ENCODE results near the gene RAB8B. TPM values are rescaled to one million over a fixed set of nuclear protein-coding genes. Genes with fewer than 3 reads are reported as not detected.

The RAB8B gene
- total and polyA plus RNA-seq, 10 of the 15 experiments (the other 5 are each of a cell fraction or from before 2014, with no cell fraction given): 17.8 to 104 (median 65.1) TPM

- no peak for TF ChIP-seq PBX3 (IDR thresholded peaks at IDR 0.05; ENCODE audit: insufficient replicate concordance, low read depth, low read length)
- no peak for TF ChIP-seq BCL3 (IDR thresholded peaks at IDR 0.05; ENCODE audit: borderline replicate concordance, insufficient read depth, low read depth, low read length, poor library complexity, severe bottlenecking)
- no peak for TF ChIP-seq NRF1 (conservative IDR thresholded peaks at IDR 0.05; ENCODE audit: low read depth, low read length)
- no peak for TF ChIP-seq KDM1A (IDR thresholded peaks at IDR 0.05; ENCODE audit: borderline replicate concordance)
These were observed 17.0 kb upstream of the RAB8B start (continued) for GRCh38 chr15:63172376-63172775.

GRCh38 chr15:63172851-63173451 is 16.5 kb upstream of the RAB8B start:
- DNase-seq (ENCODE audit: low read depth, low spot score) (no peak), ATAC-seq (no peak), FAIRE-seq (no peak)
- H3K9me3 ChIP-seq (replicated peaks; ENCODE audit: control insufficient read depth, insufficient read depth, low read length): no peaks in the 10 kb centered on the region
- H3K27me3 ChIP-seq (replicated peaks in 1 of 2; ENCODE audit: control insufficient read depth in 2 of 2, insufficient read depth in 2 of 2, low read length in 1 of 2): no peaks in the 10 kb centered on the region; a peak in 1 of 4 replicates
- no peak for TF ChIP-seq ESRRA (IDR thresholded peaks at IDR 0.05; ENCODE audit: low read length)
- peak; percentile 45 for TF ChIP-seq BCL3 (IDR thresholded peaks at IDR 0.05; ENCODE audit: borderline replicate concordance, insufficient read depth, low read depth, low read length, poor library complexity, severe bottlenecking)
- TF ChIP-seq HDAC2 (IDR thresholded peaks at IDR 0.05): no peak
- TF ChIP-seq REST (IDR thresholded peaks at IDR 0.05; ENCODE audit: low read depth, low read length): no peak
- intact Hi-C loops (cut with micrococcal nuclease; ENCODE audit: unreplicated experiment): no loop called here
- H2AFZ ChIP-seq (ENCODE audit: control insufficient read depth, low read depth, low read length): no peak overlapping the region
- SMC1A ChIA-PET (ENCODE audit: uncharacterized antibody, unreplicated experiment): interaction anchor here (1.0 to 1.5 kb wide), 2 partner anchors 31 to 110 kb away, joined by 3 read pairs; no protein-coding TSS in a partner anchor
- no peak overlapping the region for H3K4me3 ChIP-seq
- CTCF ChIA-PET: interaction anchor here (0.6 to 1.2 kb wide), 2 partner anchors 115 to 128 kb away, joined by 3 to 4 read pairs; no protein-coding TSS in a partner anchor
- RAD21 ChIA-PET (ENCODE audit: unreplicated experiment): no interaction called here
- 79% methylated on average over 3 of the region's 3 CpGs for WGBS (ENCODE audit: insufficient coverage, insufficient replicate concordance, low lambda C conversion rate, missing lambda C conversion rate)
- POLR2A ChIA-PET: interaction anchor here (0.5 to 1.1 kb wide), 2 partner anchors 16 to 170 kb away, joined by 3 to 5 read pairs; partner anchors contain the start of gene RPS27L
- in situ Hi-C loops (cut with MboI): no loop called here
- H3K27ac ChIP-seq (ENCODE audit: control insufficient read depth, insufficient read depth): no peak overlapping the region
- H3K36me3 ChIP-seq (ENCODE audit: control insufficient read depth in 2 of 2, insufficient read depth in 2 of 2, low read length in 1 of 2): no peaks in the 10 kb centered on the region
- no TSS peak for BruUV-seq (replicated peaks)
- no peak overlapping the region for H3K9ac ChIP-seq (ENCODE audit: control insufficient read depth, insufficient read depth, low read length)
- no peaks in the 10 kb centered on the region for H4K20me1 ChIP-seq (ENCODE audit: control insufficient read depth, insufficient read depth)
- no peak overlapping the region for H3K4me2 ChIP-seq (ENCODE audit: control insufficient read depth, insufficient read depth)
- peaks cover 6% of the 10 kb centered on the region for H3K4me1 ChIP-seq (ENCODE audit: control insufficient read depth, insufficient read depth, low read length)
- H3K79me2 ChIP-seq (ENCODE audit: control insufficient read depth, insufficient read depth, low read length): no peaks in the 10 kb centered on the region

Measured in GM12878 (cell line).